SU-DHL-6 (cell line): ENCODE results near the gene SESN3.

Experiments used
- H2AFZ ChIP-seq: fragments of 200-600 bp; sonication (generic); 2 replicates; pipeline ENCODE4 v1.6.1; 2014; ENCODE audit warnings: low read depth, mild to moderate bottlenecking, moderate library complexity, mixed read lengths, antibody characterized with exemption, low read length; ENCODE audit not compliant: severe bottlenecking
- H3F3A ChIP-seq: fragments of 200-600 bp; shearing (Covaris generic); 2 replicates; pipeline ENCODE4 v1.6.0; 2016; ENCODE audit warnings: antibody characterized with exemption, mild to moderate bottlenecking; ENCODE audit not compliant: insufficient read depth
- H3K27ac ChIP-seq: fragments of 200-600 bp; sonication (generic); 2 replicates; pipeline ENCODE4 v1.5.1; 2016; ENCODE audit warnings: low read depth, mild to moderate bottlenecking, low read length, moderate library complexity, mixed read lengths
- H3K27me3 ChIP-seq: fragments of 200-600 bp; sonication (generic), shearing (Covaris generic); 2 replicates; pipeline ENCODE4 v1.6.0; 2014; ENCODE audit warnings: mild to moderate bottlenecking, low read length
- H3K36me3 ChIP-seq: fragments of 200-600 bp; sonication (generic); 2 replicates; pipeline ENCODE4 v1.6.1; 2014; ENCODE audit warnings: mild to moderate bottlenecking, low read length, mixed read lengths
- H3K4me2 ChIP-seq: fragments of 300-600, 200-600 bp; shearing (Covaris generic), sonication (generic); 2 replicates; pipeline ENCODE4 v1.6.0; 2014; ENCODE audit warnings: low read length, low read depth, mild to moderate bottlenecking; ENCODE audit not compliant: poor library complexity, severe bottlenecking
- H3K4me3 ChIP-seq: fragments of 200-600 bp; sonication (generic); 2 replicates; pipeline ENCODE4 v1.5.1; 2014; ENCODE audit warnings: antibody characterized with exemption, low read length, mild to moderate bottlenecking, mixed read lengths; ENCODE audit not compliant: insufficient read depth, poor library complexity, severe bottlenecking
- H3K79me2 ChIP-seq: fragments of 200-600 bp; sonication (generic); 2 replicates; pipeline ENCODE4 v1.6.1; 2014; ENCODE audit warnings: mild to moderate bottlenecking, low read length, moderate library complexity; ENCODE audit not compliant: insufficient read depth
- H3K9ac ChIP-seq: fragments of 200-600 bp; sonication (generic); 2 replicates; pipeline ENCODE4 v1.7.0; 2014; ENCODE audit warnings: mild to moderate bottlenecking, low read length
- H3K9me2 ChIP-seq: fragments of 200-600 bp; sonication (generic); replicated peaks from 2 replicates; pipeline ENCODE4 v1.6.1; 2014; ENCODE audit warnings: low read length; ENCODE audit not compliant: insufficient read depth
- H3K9me3 ChIP-seq: fragments of 200-600 bp; sonication (generic); 2 replicates; pipeline ENCODE4 v1.6.1; 2014; ENCODE audit warnings: low read length, mixed read lengths; ENCODE audit not compliant: insufficient read depth
- H4K20me1 ChIP-seq: fragments of 200-600 bp; sonication (generic); 2 replicates; pipeline ENCODE4 v1.6.1; 2014; ENCODE audit warnings: low read depth, mild to moderate bottlenecking, antibody characterized with exemption, low read length, moderate library complexity, mixed read lengths
- CTCF ChIP-seq: fragments of 200-600 bp; sonication (generic); IDR thresholded peaks from one replicate; pipeline ENCODE4 v1.5.1; 2017; ENCODE audit warnings: antibody characterized with exemption, mild to moderate bottlenecking, low read length, moderate library complexity; ENCODE audit not compliant: insufficient read depth, poor library complexity, severe bottlenecking
- EZH2phosphoT487 ChIP-seq: fragments of 200-600 bp; sonication (generic), shearing (Covaris generic); conservative IDR thresholded peaks from 2 replicates; pipeline ENCODE4 v1.6.1; 2018; ENCODE audit warnings: mild to moderate bottlenecking, antibody characterized with exemption, low read length, moderate library complexity, mixed read lengths

SESN3 gene

GRCh38 chr11:95128602-95129001 is 102.4 kb downstream of the SESN3 start:
- Histone ChIP-seq H3K9me2 (no peaks in the 10 kb centered on the region), H3K9me3 (no peaks in the 10 kb centered on the region), H3K4me3 (no peak overlapping the region), H3K36me3 (no peaks in the 10 kb centered on the region), H3K27me3 (no peaks in the 10 kb centered on the region), H4K20me1 (no peaks in the 10 kb centered on the region), H2AFZ (no peak overlapping the region), H3F3A (no peaks in the 10 kb centered on the region), H3K9ac (no peak overlapping the region), H3K4me2 (no peak overlapping the region), H3K79me2 (no peaks in the 10 kb centered on the region), H3K27ac (no peak overlapping the region)
- TF ChIP-seq EZH2phosphoT487 (no peak), CTCF (no peak)

GRCh38 chr11:95123556-95123955 is 107.4 kb downstream of the SESN3 start:
- no peaks in the 10 kb centered on the region for H4K20me1 ChIP-seq
- H3K4me2 ChIP-seq: no peak overlapping the region
- no peak overlapping the region for H2AFZ ChIP-seq
- no peaks in the 10 kb centered on the region for H3F3A ChIP-seq
- no peak overlapping the region for H3K27ac ChIP-seq
- TF ChIP-seq EZH2phosphoT487: no peak
- no peak for TF ChIP-seq CTCF
- H3K36me3 ChIP-seq: no peaks in the 10 kb centered on the region
- no peak overlapping the region for H3K4me3 ChIP-seq
- no peaks in the 10 kb centered on the region for H3K9me3 ChIP-seq
- H3K27me3 ChIP-seq: no peaks in the 10 kb centered on the region
- no peaks in the 10 kb centered on the region for H3K79me2 ChIP-seq
- H3K9ac ChIP-seq: no peak overlapping the region
- no peaks in the 10 kb centered on the region for H3K9me2 ChIP-seq

GRCh38 chr11:95121698-95122097 is 109.3 kb downstream of the SESN3 start:
- H3F3A ChIP-seq: no peaks in the 10 kb centered on the region
- no peak overlapping the region for H3K27ac ChIP-seq
- no peaks in the 10 kb centered on the region for H3K36me3 ChIP-seq
- H4K20me1 ChIP-seq: no peaks in the 10 kb centered on the region
- no peaks in the 10 kb centered on the region for H3K79me2 ChIP-seq
- no peaks in the 10 kb centered on the region for H3K9me3 ChIP-seq
- no peak overlapping the region for H3K4me3 ChIP-seq
- H3K27me3 ChIP-seq: no peaks in the 10 kb centered on the region
- H3K4me2 ChIP-seq: no peak overlapping the region
- H2AFZ ChIP-seq: no peak overlapping the region
- H3K9ac ChIP-seq: no peak overlapping the region
- no peaks in the 10 kb centered on the region for H3K9me2 ChIP-seq
- TF ChIP-seq EZH2phosphoT487: no peak

GRCh38 chr11:95119361-95120060 is 111.5 kb downstream of the SESN3 start:
- Histone ChIP-seq H3K27ac (no peak overlapping the region), H3K36me3 (no peaks in the 10 kb centered on the region), H3F3A (no peaks in the 10 kb centered on the region), H2AFZ (no peak overlapping the region), H3K4me2 (no peak overlapping the region), H3K27me3 (no peaks in the 10 kb centered on the region), H3K9me2 (no peaks in the 10 kb centered on the region), H3K9ac (no peak overlapping the region), H3K9me3 (no peaks in the 10 kb centered on the region), H4K20me1 (no peaks in the 10 kb centered on the region), H3K4me3 (no peak overlapping the region), H3K79me2 (no peaks in the 10 kb centered on the region)
- TF ChIP-seq EZH2phosphoT487: no peak
- TF ChIP-seq CTCF: no peak
